Gastroesophageal sphincter (tissue), 3 donors: ENCODE data around the gene PPM1H.

ENCODE experiments used
- EP300 ChIP-seq: sonication (generic); formaldehyde crosslinking; IDR thresholded peaks from one replicate; pipeline ENCODE4 v1.6.1; 2017; ENCODE audit warnings: antibody characterized with exemption, mild to moderate bottlenecking
- POLR2A ChIP-seq, 2 donors: fragments of 450-650 bp; IDR thresholded peaks; one replicate each; pipeline ENCODE4 v1.6.1; 2017; ENCODE audit warnings: antibody characterized with exemption in 2 of 2, mild to moderate bottlenecking in 2 of 2, moderate library complexity in 1 of 2
- POLR2AphosphoS5 ChIP-seq: sonication (generic); formaldehyde crosslinking; IDR thresholded peaks from one replicate; pipeline ENCODE4 v1.6.1; 2017; ENCODE audit warnings: antibody characterized with exemption
- TF ChIP-seq, protein P1 (sequence below), 4 experiments: fragments of 200-600 bp in 2 of 4; fragments of 450-650 bp in 2 of 4; sonication (generic) in 1 of 4; IDR thresholded peaks; one replicate each; pipeline ENCODE4 v1.5.1; 2017 to 2019; ENCODE audit warnings: antibody characterized with exemption in 4 of 4, mild to moderate bottlenecking in 2 of 4, moderate library complexity in 2 of 4

DNA sequence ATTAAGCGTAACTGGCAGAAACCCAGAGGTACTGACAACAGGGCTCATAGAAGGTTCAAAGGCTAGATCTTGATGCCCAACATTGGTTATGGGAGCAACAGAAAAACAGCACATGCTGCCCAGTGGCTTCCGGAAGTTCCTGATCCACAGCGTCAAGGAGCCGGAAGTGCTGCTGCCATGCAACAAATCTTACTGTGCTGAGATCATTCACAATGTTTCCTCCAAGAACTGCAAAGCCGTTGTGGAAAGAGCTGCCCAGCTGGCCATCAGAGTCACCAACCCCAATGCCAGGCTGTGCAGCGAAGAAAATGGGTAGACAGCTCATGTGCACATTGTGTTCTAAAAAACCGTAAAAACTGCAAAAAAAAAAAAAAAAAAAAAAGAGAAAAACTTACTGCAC, 276.0 kb downstream of the PPM1H start:
- TF ChIP-seq, protein P1, sequence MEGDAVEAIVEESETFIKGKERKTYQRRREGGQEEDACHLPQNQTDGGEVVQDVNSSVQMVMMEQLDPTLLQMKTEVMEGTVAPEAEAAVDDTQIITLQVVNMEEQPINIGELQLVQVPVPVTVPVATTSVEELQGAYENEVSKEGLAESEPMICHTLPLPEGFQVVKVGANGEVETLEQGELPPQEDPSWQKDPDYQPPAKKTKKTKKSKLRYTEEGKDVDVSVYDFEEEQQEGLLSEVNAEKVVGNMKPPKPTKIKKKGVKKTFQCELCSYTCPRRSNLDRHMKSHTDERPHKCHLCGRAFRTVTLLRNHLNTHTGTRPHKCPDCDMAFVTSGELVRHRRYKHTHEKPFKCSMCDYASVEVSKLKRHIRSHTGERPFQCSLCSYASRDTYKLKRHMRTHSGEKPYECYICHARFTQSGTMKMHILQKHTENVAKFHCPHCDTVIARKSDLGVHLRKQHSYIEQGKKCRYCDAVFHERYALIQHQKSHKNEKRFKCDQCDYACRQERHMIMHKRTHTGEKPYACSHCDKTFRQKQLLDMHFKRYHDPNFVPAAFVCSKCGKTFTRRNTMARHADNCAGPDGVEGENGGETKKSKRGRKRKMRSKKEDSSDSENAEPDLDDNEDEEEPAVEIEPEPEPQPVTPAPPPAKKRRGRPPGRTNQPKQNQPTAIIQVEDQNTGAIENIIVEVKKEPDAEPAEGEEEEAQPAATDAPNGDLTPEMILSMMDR (IDR thresholded peaks at IDR 0.05), result no peak
- TF ChIP-seq POLR2A (IDR thresholded peaks at IDR 0.05), result no peak
- no peak for TF ChIP-seq POLR2AphosphoS5
- TF ChIP-seq EP300, result no peak
